GM13976 (cell line): Measurements from ENCODE around the gene PRKCH.
"Not testable (repeated sequence)": the region's sequence is repeated elsewhere in the genome, so short reads cannot be mapped to it uniquely, and the experiment has no call there.

ENCODE experiments used
- DNase-seq: peaks from one replicate; pipeline ENCODE4 v3.0.0; 2012; ENCODE audit warnings: low spot score
- in situ Hi-C: fragments of 300-500 bp; cut with MboI; formaldehyde crosslinking; loops from one replicate; pipeline ENCODE4 v1.12.0; 2022; ENCODE audit warnings: low sequenced_read_pairs, mixed read lengths, inconsistent platforms; ENCODE audit not compliant: unreplicated experiment
- TF ChIP-seq, protein P1 (sequence below): IDR thresholded peaks from 2 replicates; pipeline ENCODE4 v1.5.1; 2012; ENCODE audit warnings: borderline replicate concordance, mild to moderate bottlenecking; ENCODE audit not compliant: insufficient read depth; ENCODE audit errors: extremely low read depth, missing control alignments, control extremely low read depth

The PRKCH gene

GRCh38 chr14:61298824-61299223 is 22.6 kb upstream of the PRKCH start:
- TF ChIP-seq, protein P1, sequence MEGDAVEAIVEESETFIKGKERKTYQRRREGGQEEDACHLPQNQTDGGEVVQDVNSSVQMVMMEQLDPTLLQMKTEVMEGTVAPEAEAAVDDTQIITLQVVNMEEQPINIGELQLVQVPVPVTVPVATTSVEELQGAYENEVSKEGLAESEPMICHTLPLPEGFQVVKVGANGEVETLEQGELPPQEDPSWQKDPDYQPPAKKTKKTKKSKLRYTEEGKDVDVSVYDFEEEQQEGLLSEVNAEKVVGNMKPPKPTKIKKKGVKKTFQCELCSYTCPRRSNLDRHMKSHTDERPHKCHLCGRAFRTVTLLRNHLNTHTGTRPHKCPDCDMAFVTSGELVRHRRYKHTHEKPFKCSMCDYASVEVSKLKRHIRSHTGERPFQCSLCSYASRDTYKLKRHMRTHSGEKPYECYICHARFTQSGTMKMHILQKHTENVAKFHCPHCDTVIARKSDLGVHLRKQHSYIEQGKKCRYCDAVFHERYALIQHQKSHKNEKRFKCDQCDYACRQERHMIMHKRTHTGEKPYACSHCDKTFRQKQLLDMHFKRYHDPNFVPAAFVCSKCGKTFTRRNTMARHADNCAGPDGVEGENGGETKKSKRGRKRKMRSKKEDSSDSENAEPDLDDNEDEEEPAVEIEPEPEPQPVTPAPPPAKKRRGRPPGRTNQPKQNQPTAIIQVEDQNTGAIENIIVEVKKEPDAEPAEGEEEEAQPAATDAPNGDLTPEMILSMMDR, result no peak
- DNase-seq, result no peak
- in situ Hi-C loops, result loop anchor here (25.0 kb wide), 1 partner anchor 538 kb away; no protein-coding TSS in a partner anchor

- TF ChIP-seq, protein P1, result no peak
- in situ Hi-C loops, result no loop called here
- DNase-seq, result no peak
Observed at GRCh38 chr14:61300209-61300608, 21.2 kb upstream of the PRKCH start.

DNA sequence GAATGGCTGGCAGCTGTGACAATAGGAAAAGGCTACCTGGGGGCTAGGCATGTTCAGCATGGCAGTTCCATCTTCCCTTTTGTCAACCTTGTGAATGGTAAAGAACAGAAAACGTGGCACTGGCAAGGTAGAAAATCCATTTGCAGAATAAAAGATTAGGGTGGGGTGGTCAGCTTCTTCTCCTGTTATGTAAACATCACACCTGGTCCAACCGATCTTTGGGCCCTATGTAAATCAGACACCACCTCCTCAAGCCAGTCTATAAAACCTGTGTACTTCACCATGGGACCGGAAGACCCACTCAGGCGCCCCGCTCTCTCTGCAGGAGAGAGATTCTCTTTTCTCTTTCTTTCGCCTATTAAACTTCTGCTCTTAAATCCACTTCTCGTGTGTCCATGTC is 20.6 kb upstream of the PRKCH start:
- in situ Hi-C loops, result no loop called here
- no peak for DNase-seq
- TF ChIP-seq, protein P1, result no peak

DNA sequence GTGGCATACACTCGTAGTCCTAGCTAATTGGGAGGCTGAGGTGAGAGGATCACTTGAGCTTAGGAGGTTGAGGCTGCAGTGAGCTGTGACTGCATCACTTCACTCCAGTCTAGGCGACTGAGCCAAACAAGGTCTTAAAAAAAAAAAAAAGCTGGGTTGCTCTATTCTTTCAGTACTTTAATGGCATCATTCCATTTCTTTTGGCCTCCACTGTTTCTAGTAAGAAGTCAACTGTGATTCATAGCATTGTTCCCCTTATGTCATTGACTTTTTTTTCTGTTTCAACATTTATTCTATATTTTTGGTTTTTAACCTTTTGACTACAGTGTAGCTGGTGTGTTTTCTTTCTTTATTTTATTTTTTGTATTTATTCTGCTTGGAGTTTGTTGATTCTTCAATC is 16.7 kb upstream of the PRKCH start:
- DNase-seq, result no peak
- TF ChIP-seq, protein P1, result no peak
- in situ Hi-C loops, result no loop called here

- in situ Hi-C loops, result no loop called here
- no peak for DNase-seq
- TF ChIP-seq, protein P1, result no peak
Observed at GRCh38 chr14:61308198-61308597, 13.2 kb upstream of the PRKCH start.

GRCh38 chr14:61308701-61309100 is 12.7 kb upstream of the PRKCH start:
- in situ Hi-C loops, DNase-seq: not testable (repeated sequence)

- TF ChIP-seq, protein P1, result no peak
- DNase-seq, result no peak
- in situ Hi-C loops, result no loop called here
Observed at GRCh38 chr14:61315313-61315712, 6.1 kb upstream of the PRKCH start.
